Measurements from ENCODE around the gene SELENBP1. TPM values are rescaled to one million over a fixed set of nuclear protein-coding genes. Genes with fewer than 3 reads are reported as not detected.
A peak's percentile ranks its signal among the peaks of the same experiment; 100 is the strongest.

SELENBP1 gene
- total RNA-seq, 1 experiment from 2014 or later = 7.8 TPM

DNA sequence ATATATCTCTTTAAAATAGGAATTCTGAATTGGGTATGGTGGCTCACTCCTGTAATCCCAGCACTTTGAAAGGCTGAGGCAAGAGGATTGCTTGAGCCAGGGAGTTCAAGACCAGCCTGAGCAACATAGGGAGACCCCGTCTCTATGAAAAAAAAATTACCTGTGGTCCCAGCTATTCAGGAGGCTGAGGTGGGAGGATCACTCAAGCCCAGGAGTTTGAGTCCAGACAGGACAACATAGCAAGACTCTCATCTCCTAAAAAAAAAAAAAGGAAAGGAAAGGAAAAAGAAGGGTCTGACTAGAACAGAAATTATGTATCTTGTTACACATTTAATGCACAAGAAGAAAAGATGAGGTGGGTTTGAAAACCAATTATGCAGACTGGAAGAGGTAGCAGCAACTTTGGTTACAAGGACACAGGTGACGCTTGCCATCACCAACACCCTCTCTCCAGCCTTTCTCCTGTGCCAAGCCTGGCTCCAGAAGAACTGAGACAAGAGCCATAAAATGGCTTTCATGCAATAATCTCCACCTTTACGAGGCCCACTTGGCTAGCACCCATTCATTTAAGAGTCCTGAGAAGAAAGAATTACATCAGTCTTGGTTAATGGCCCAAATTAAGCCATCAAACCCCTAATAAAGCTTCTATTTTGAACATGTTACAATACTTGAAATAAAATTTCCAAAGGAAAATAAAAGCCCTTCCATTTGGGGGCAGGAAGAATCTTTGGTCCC is 4.8 kb upstream of the SELENBP1 start:
- no TSS peak for BruUV-seq (replicated peaks)
- H3K36me3 Mint-ChIP-seq (ENCODE audit: insufficient read depth, unreplicated experiment) = peaks cover 5% of the 10 kb centered on the region
- H3K4me3 Mint-ChIP-seq (ENCODE audit: low read depth, unreplicated experiment) = no peak overlapping the region
- no peak for DNase-seq
- peaks cover 21% of the 10 kb centered on the region for H3K4me1 Mint-ChIP-seq (ENCODE audit: low read depth, unreplicated experiment)
- TF ChIP-seq, protein P1, sequence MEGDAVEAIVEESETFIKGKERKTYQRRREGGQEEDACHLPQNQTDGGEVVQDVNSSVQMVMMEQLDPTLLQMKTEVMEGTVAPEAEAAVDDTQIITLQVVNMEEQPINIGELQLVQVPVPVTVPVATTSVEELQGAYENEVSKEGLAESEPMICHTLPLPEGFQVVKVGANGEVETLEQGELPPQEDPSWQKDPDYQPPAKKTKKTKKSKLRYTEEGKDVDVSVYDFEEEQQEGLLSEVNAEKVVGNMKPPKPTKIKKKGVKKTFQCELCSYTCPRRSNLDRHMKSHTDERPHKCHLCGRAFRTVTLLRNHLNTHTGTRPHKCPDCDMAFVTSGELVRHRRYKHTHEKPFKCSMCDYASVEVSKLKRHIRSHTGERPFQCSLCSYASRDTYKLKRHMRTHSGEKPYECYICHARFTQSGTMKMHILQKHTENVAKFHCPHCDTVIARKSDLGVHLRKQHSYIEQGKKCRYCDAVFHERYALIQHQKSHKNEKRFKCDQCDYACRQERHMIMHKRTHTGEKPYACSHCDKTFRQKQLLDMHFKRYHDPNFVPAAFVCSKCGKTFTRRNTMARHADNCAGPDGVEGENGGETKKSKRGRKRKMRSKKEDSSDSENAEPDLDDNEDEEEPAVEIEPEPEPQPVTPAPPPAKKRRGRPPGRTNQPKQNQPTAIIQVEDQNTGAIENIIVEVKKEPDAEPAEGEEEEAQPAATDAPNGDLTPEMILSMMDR (IDR thresholded peaks at IDR 0.05; ENCODE audit: unreplicated experiment) = no peak
- intact Hi-C loops (cut with micrococcal nuclease; ENCODE audit: unreplicated experiment) = no loop called here
- no peaks in the 10 kb centered on the region for H3K9me3 Mint-ChIP-seq (ENCODE audit: low read depth, unreplicated experiment)
- no peak overlapping the region for H3K27ac Mint-ChIP-seq (ENCODE audit: unreplicated experiment)
- H3K27me3 Mint-ChIP-seq (ENCODE audit: unreplicated experiment) = peaks cover 15% of the 10 kb centered on the region
- CTCF ChIA-PET = no interaction called here

DNA sequence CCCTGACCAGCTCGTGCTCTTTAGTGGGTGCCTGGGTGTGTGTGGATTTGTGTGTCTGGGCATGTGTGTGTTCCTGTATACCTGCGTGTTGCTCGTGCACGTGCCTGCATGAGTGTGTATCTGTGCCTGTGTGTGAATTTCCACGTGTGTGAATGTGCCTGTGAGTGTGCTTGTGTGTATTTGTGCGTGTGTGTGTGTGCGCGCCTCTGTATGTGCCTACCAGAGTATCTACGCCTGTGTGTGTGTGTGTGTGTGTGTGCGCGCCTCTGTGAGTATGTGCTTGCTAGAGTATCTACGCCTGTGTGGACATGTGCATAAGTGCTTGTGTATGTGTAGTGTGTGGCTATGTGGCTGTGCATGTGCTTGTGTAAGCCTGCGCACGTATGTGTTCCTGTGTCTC is 691 bp upstream of the SELENBP1 start:
- peaks cover 15% of the 10 kb centered on the region for H3K27me3 Mint-ChIP-seq (ENCODE audit: unreplicated experiment)
- no TSS peak for BruUV-seq (replicated peaks)
- no peaks in the 10 kb centered on the region for H3K9me3 Mint-ChIP-seq (ENCODE audit: low read depth, unreplicated experiment)
- TF ChIP-seq, protein P1 (IDR thresholded peaks at IDR 0.05; ENCODE audit: unreplicated experiment) = no peak
- CTCF ChIA-PET = interaction anchor here (1.7 kb wide), 1 partner anchor 45 kb away, joined by 6 read pairs; the partner anchor contains the start of gene PI4KB
- H3K27ac Mint-ChIP-seq (ENCODE audit: unreplicated experiment) = no peak overlapping the region
- intact Hi-C loops (cut with micrococcal nuclease; ENCODE audit: unreplicated experiment) = loop anchor here (2.0 kb wide), 1 partner anchor 26 kb away; the partner anchor contains the start of gene PSMB4
- DNase-seq = no peak
- H3K4me1 Mint-ChIP-seq (ENCODE audit: low read depth, unreplicated experiment) = peaks cover 41% of the 10 kb centered on the region
- no peak overlapping the region for H3K4me3 Mint-ChIP-seq (ENCODE audit: low read depth, unreplicated experiment)
- peaks cover 19% of the 10 kb centered on the region for H3K36me3 Mint-ChIP-seq (ENCODE audit: insufficient read depth, unreplicated experiment)

DNA sequence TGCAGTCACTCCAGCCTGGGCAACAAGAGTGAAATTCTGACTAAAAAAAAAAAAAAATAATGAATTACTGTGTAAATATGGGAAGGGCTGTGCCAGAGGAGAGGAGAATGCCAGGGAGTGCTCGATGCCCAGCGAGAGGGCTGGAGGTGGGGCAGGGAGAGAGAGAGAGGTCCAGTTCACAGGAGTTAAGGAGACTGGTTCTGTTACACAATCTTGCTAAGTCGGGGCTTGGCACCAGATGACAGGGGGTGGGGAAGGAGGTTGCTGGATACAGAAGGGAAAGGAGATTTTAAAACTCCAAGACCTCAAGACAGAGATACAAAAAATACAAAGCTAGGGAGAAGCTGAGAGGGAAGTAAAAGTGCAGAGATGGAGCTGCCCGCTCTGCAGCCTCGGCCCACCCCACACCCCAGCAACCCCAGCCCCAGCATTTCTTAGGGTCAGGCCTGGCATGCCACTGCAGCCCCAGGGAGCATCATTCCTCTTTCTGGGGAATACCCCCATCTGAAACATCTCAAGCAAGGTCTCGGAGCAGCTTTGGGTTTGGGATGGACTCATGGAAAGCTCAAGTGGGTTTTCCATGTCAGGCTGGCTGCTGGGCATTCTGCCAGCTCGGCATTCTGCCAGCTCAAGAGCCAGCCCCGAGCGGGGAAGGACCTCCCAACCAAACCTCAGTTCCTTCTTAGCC is 991 bp downstream of the SELENBP1 start:
- Mint-ChIP-seq H3K4me1 (ENCODE audit: low read depth, unreplicated experiment) (peaks cover 41% of the 10 kb centered on the region), H3K27ac (ENCODE audit: unreplicated experiment) (peak overlapping the region; percentile 76), H3K27me3 (ENCODE audit: unreplicated experiment) (peaks cover 12% of the 10 kb centered on the region), H3K4me3 (ENCODE audit: low read depth, unreplicated experiment) (peak overlapping the region; percentile 41), H3K9me3 (ENCODE audit: low read depth, unreplicated experiment) (no peaks in the 10 kb centered on the region), H3K36me3 (ENCODE audit: insufficient read depth, unreplicated experiment) (peaks cover 19% of the 10 kb centered on the region)
- CTCF ChIA-PET = interaction anchor here (0.7 to 1.7 kb wide), 6 partner anchors 11 to 139 kb away, joined by 3 to 8 read pairs (median 4); partner anchors contain the start of genes PI4KB and PSMB4
- peak; percentile 52 for DNase-seq
- TF ChIP-seq, protein P1 (IDR thresholded peaks at IDR 0.05; ENCODE audit: unreplicated experiment) = no peak
- no TSS peak for BruUV-seq (replicated peaks)
- intact Hi-C loops (cut with micrococcal nuclease; ENCODE audit: unreplicated experiment) = loop anchor here (2.0 kb wide), 1 partner anchor 27 kb away; the partner anchor contains the start of gene PSMB4

DNA sequence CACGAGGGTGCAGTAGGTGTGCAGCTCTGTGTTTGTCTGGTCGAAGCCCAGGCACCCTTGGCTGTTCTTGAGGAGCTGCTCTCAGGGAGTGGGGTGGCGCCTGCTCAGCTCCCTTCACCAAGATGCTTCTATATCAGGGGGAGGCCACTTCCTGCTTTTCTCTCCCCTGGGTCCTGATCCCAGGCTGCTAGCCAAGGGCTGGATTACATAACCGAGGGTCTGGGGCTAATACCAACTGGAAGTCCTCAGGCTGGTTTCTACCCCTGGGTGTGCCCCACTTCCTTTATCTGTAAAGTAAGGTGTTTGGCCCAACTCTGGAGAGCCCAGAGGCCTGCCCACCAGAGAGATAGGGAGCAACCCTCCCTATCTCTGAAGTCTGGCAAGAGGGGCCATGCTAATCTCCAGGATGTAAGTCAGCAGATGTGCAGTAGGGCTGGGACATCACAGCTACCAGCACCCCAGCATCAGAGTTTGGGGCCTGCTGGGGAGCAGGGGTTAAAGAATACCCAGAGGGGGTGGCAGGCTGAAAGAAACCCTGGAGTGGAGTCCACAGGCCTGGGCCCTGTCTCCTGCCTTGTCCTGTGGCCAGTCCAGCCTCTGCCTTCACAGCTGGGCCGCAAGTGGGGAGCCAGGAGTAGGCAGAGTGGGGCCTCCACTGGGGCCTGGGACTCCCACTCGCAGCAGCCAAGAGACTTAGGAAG is 2.1 kb downstream of the SELENBP1 start:
- peaks cover 19% of the 10 kb centered on the region for H3K36me3 Mint-ChIP-seq (ENCODE audit: insufficient read depth, unreplicated experiment)
- no peak overlapping the region for H3K4me3 Mint-ChIP-seq (ENCODE audit: low read depth, unreplicated experiment)
- TF ChIP-seq, protein P1 (IDR thresholded peaks at IDR 0.05; ENCODE audit: unreplicated experiment) = no peak
- H3K27ac Mint-ChIP-seq (ENCODE audit: unreplicated experiment) = no peak overlapping the region
- intact Hi-C loops (cut with micrococcal nuclease; ENCODE audit: unreplicated experiment) = no loop called here
- CTCF ChIA-PET = interaction anchor here (0.5 to 0.7 kb wide), 3 partner anchors 12 to 127 kb away, joined by 3 to 6 read pairs (median 4); no protein-coding TSS in a partner anchor
- H3K9me3 Mint-ChIP-seq (ENCODE audit: low read depth, unreplicated experiment) = no peaks in the 10 kb centered on the region
- BruUV-seq (replicated peaks) = no TSS peak
- H3K27me3 Mint-ChIP-seq (ENCODE audit: unreplicated experiment) = peaks cover 16% of the 10 kb centered on the region
- peaks cover 41% of the 10 kb centered on the region for H3K4me1 Mint-ChIP-seq (ENCODE audit: low read depth, unreplicated experiment)
- no peak for DNase-seq
